ENCODE results near the gene RXRB. TPM values are rescaled to one million over a fixed set of nuclear protein-coding genes. Genes with fewer than 3 reads are reported as not detected.

Gene RXRB
- total and polyA plus RNA-seq, 2 of the 13 experiments (the other 11 are each of a cell fraction or from before 2014, with no cell fraction given) = 26.7 to 55.7 TPM

GRCh38 chr6:33204415-33205190 is 4.1 kb upstream of the RXRB start, which contains the start of gene HSD17B8 (continued):
- TF ChIP-seq YEATS2 (CRISPR knock-in tag; IDR thresholded peaks at IDR 0.05; ENCODE audit: borderline replicate concordance) (peak; percentile 64; the same call in 1 of the 2 replicates), GABPB1 (CRISPR knock-in tag; IDR thresholded peaks at IDR 0.05) (peak; percentile 67), SP140L (CRISPR knock-in tag; IDR thresholded peaks at IDR 0.05; ENCODE audit: borderline replicate concordance) (no peak), FOSL1 (CRISPR knock-in tag; IDR thresholded peaks at IDR 0.05; ENCODE audit: borderline replicate concordance) (0 out of 2 replicates have a peak, but pooled peaks have one; percentile 18), MLLT10 (CRISPR knock-in tag; IDR thresholded peaks at IDR 0.05) (no peak), HNF4A (CRISPR knock-in tag; IDR thresholded peaks at IDR 0.05) (peak; percentile 76), NFAT5 (CRISPR knock-in tag; IDR thresholded peaks at IDR 0.05) (peak; percentile 19; the same call in 1 of the 2 replicates), TCF12 (IDR thresholded peaks at IDR 0.05) (no peak), TCF12 (CRISPR knock-in tag; IDR thresholded peaks at IDR 0.05) (no peak), ZNF556 (CRISPR knock-in tag; IDR thresholded peaks at IDR 0.05; ENCODE audit: borderline replicate concordance) (peak; percentile 66; the same call in 1 of the 2 replicates), ZNF367 (CRISPR knock-in tag; IDR thresholded peaks at IDR 0.05; ENCODE audit: borderline replicate concordance) (no peak; the same call in 1 of the 2 replicates), ZNF607 (CRISPR knock-in tag; IDR thresholded peaks at IDR 0.05; ENCODE audit: borderline replicate concordance) (no peak), ZMAT5 (CRISPR knock-in tag; IDR thresholded peaks at IDR 0.05; ENCODE audit: borderline replicate concordance, low read depth) (no peak), SNAI1 (CRISPR knock-in tag; IDR thresholded peaks at IDR 0.05; ENCODE audit: borderline replicate concordance) (0 out of 2 replicates have a peak, but pooled peaks have one; percentile 71), ZSCAN29 (CRISPR knock-in tag; conservative IDR thresholded peaks at IDR 0.05) (peak; percentile 79), GLI4 (CRISPR knock-in tag; IDR thresholded peaks at IDR 0.05; ENCODE audit: borderline replicate concordance) (no peak), DNMT3B (CRISPR knock-in tag; conservative IDR thresholded peaks at IDR 0.05) (no peak), ZFP36L1 (CRISPR knock-in tag; IDR thresholded peaks at IDR 0.05) (peak; percentile 67; the same call in 1 of the 2 replicates), FLYWCH1 (CRISPR knock-in tag; IDR thresholded peaks at IDR 0.05) (no peak)
- TF ChIP-seq, protein P1, sequence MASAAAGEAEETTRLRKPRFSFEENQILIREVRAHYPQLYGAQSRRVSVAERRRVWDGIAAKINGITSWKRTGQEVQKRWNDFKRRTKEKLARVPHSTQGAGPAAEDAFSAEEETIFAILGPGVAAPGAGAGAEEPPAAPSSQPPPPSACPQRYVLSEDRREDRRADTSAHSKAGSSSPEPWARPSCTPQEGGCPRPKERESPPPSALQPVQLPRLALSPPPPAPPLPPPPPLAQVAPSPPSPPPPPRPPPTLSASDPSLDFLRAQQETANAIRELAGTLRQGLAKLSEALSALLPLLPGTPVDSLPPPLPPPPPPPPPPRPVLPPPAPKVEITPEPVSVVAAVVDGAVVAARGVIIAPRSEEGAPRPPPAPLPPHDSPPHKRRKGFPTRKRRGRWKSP (CRISPR knock-in tag; IDR thresholded peaks at IDR 0.05) = no peak
- TF ChIP-seq, protein P2, sequence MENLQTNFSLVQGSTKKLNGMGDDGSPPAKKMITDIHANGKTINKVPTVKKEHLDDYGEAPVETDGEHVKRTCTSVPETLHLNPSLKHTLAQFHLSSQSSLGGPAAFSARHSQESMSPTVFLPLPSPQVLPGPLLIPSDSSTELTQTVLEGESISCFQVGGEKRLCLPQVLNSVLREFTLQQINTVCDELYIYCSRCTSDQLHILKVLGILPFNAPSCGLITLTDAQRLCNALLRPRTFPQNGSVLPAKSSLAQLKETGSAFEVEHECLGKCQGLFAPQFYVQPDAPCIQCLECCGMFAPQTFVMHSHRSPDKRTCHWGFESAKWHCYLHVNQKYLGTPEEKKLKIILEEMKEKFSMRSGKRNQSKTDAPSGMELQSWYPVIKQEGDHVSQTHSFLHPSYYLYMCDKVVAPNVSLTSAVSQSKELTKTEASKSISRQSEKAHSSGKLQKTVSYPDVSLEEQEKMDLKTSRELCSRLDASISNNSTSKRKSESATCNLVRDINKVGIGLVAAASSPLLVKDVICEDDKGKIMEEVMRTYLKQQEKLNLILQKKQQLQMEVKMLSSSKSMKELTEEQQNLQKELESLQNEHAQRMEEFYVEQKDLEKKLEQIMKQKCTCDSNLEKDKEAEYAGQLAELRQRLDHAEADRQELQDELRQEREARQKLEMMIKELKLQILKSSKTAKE (CRISPR knock-in tag; IDR thresholded peaks at IDR 0.05; ENCODE audit: borderline replicate concordance) = no peak
